Upper lobe of left lung (tissue), 4 donors: Measurements from ENCODE around the gene SLC1A5.

Experiments used
- EP300 ChIP-seq, 4 donors: sonication (generic); formaldehyde crosslinking; IDR thresholded peaks; one replicate each; pipeline ENCODE4 v1.5.1; 2017; ENCODE audit warnings: antibody characterized with exemption in 4 of 4, control low read depth in 2 of 4
- POLR2AphosphoS5 ChIP-seq, 2 donors: sonication (generic); formaldehyde crosslinking; IDR thresholded peaks; one replicate each; pipeline ENCODE4 v1.5.1; 2017; ENCODE audit warnings: antibody characterized with exemption in 2 of 2
- TF ChIP-seq, protein P1 (sequence below), 6 experiments: fragments of 450-650 bp in 4 of 6; fragments of 200-600 bp in 2 of 6; sonication (generic) in 2 of 6; IDR thresholded peaks; one replicate each; pipeline ENCODE4 v1.5.1; 2016 to 2019; ENCODE audit warnings: antibody characterized with exemption in 6 of 6

DNA sequence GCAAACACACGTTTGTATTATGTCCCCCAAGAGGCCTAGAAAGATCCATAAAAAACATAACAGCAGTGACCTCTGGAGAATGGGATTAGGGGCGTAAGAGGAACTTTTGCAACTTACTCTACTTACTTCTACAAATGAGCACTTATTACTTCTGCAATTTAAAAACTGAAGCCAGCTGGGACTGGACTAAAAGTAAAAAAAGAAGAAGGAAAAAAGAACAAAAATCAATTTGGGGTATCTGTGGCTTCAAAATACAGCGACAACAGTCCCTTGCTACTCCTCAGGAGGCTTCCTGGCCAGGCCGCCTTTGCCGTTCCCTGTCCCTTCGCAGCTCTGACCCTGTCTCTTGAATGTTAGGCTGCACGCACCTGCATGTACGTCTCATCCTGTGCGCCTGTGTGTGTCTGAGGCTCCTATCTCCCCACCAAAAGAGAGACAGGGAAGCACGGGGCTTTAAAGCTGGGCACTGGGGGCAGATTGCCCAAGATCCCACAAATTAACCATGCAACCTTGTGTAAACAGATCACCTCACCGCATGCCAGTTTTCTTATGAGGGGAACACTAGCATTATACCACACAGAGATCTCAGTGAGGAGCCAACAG lies 54.6 kb downstream of the SLC1A5 start:
- TF ChIP-seq EP300 (IDR thresholded peaks at IDR 0.05) (no peak), POLR2AphosphoS5 (IDR thresholded peaks at IDR 0.05) (no peak)
- TF ChIP-seq, protein P1, sequence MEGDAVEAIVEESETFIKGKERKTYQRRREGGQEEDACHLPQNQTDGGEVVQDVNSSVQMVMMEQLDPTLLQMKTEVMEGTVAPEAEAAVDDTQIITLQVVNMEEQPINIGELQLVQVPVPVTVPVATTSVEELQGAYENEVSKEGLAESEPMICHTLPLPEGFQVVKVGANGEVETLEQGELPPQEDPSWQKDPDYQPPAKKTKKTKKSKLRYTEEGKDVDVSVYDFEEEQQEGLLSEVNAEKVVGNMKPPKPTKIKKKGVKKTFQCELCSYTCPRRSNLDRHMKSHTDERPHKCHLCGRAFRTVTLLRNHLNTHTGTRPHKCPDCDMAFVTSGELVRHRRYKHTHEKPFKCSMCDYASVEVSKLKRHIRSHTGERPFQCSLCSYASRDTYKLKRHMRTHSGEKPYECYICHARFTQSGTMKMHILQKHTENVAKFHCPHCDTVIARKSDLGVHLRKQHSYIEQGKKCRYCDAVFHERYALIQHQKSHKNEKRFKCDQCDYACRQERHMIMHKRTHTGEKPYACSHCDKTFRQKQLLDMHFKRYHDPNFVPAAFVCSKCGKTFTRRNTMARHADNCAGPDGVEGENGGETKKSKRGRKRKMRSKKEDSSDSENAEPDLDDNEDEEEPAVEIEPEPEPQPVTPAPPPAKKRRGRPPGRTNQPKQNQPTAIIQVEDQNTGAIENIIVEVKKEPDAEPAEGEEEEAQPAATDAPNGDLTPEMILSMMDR (IDR thresholded peaks at IDR 0.05) = no peak
